Uterus (tissue), 2 donors: ENCODE results near the gene ZNF236.

ENCODE experiments used
- CTCF ChIP-seq, 4 experiments: fragments of 200-600 bp in 2 of 4; fragments of 450-650 bp in 2 of 4; sonication (generic) in 2 of 4; IDR thresholded peaks; one replicate each; pipeline ENCODE4 v1.5.1; 2016 to 2019; ENCODE audit warnings: antibody characterized with exemption in 4 of 4, mild to moderate bottlenecking in 2 of 4, moderate library complexity in 1 of 4
- POLR2A ChIP-seq, 2 donors: fragments of 450-650 bp; IDR thresholded peaks; one replicate each; pipeline ENCODE4 v1.6.1; 2016; ENCODE audit warnings: antibody characterized with exemption in 2 of 2, mild to moderate bottlenecking in 1 of 2, moderate library complexity in 1 of 2

GRCh38 chr18:76988031-76988826 is 165.9 kb downstream of the ZNF236 start:
- TF ChIP-seq CTCF (IDR thresholded peaks at IDR 0.05) (no peak), POLR2A (IDR thresholded peaks at IDR 0.05) (no peak)
